GM21447 (cell line): ENCODE measurements around the gene KLHL41.
"Not testable (repeated sequence)": the region's sequence is repeated elsewhere in the genome, so short reads cannot be mapped to it uniquely, and the experiment has no call there.

Experiments used
- ATAC-seq: cut with Tn5 transposase; IDR thresholded peaks from one replicate; pipeline ENCODE4 v1.9.1; 2021; ENCODE audit not compliant: unreplicated experiment

The KLHL41 gene

GRCh38 chr2:169507698-169508097 is 1.8 kb upstream of the KLHL41 start:
- ATAC-seq = no peak

GRCh38 chr2:169509955-169510354 is 453 bp downstream of the KLHL41 start:
- no peak for ATAC-seq

GRCh38 chr2:169510496-169510895 is 994 bp downstream of the KLHL41 start:
- no peak for ATAC-seq

GRCh38 chr2:169511818-169512217 is 2.3 kb downstream of the KLHL41 start:
- ATAC-seq = no peak

- ATAC-seq = no peak
These were observed 3.0 kb downstream of the KLHL41 start for GRCh38 chr2:169512525-169512924.

- ATAC-seq = no peak
These were observed 3.6 kb downstream of the KLHL41 start for GRCh38 chr2:169513094-169513493.

GRCh38 chr2:169513926-169514325 is 4.4 kb downstream of the KLHL41 start:
- ATAC-seq = no peak

- ATAC-seq = not testable (repeated sequence)
These were observed 5.3 kb downstream of the KLHL41 start for GRCh38 chr2:169514758-169515157.

GRCh38 chr2:169516488-169516995 is 7.0 kb downstream of the KLHL41 start:
- not testable (repeated sequence) for ATAC-seq

- ATAC-seq = no peak
These were observed 11.4 kb downstream of the KLHL41 start for GRCh38 chr2:169520896-169521295.

GRCh38 chr2:169523681-169524080 is 14.2 kb downstream of the KLHL41 start:
- no peak for ATAC-seq

- ATAC-seq = no peak
These were observed 15.9 kb downstream of the KLHL41 start for GRCh38 chr2:169525434-169525833.

GRCh38 chr2:169526451-169526850 is 16.9 kb downstream of the KLHL41 start:
- no peak for ATAC-seq

- peak; percentile 86 for ATAC-seq
These were observed 18.8 kb downstream of the KLHL41 start for GRCh38 chr2:169528271-169528701.

- not testable (repeated sequence) for ATAC-seq
These were observed 30.0 kb downstream of the KLHL41 start for GRCh38 chr2:169539460-169539859.

- ATAC-seq = no peak
These were observed 30.6 kb downstream of the KLHL41 start for GRCh38 chr2:169540146-169540545.

- no peak for ATAC-seq
These were observed 32.9 kb downstream of the KLHL41 start for GRCh38 chr2:169542433-169542832.

GRCh38 chr2:169546756-169547155 is 37.3 kb downstream of the KLHL41 start:
- ATAC-seq = no peak

- ATAC-seq = no peak
These were observed 51.9 kb downstream of the KLHL41 start for GRCh38 chr2:169561364-169561763.

- ATAC-seq = not testable (repeated sequence)
These were observed 52.6 kb downstream of the KLHL41 start for GRCh38 chr2:169562084-169562483.

- ATAC-seq = no peak
These were observed 53.0 kb downstream of the KLHL41 start for GRCh38 chr2:169562519-169562918.

GRCh38 chr2:169565686-169566085 is 56.2 kb downstream of the KLHL41 start:
- ATAC-seq = no peak

GRCh38 chr2:169569948-169570347 is 60.4 kb downstream of the KLHL41 start:
- ATAC-seq = no peak
